ELF-1 (cell line): Measurements from ENCODE around the gene PPP4R2.

Source experiments
- DNase-seq: peaks from one replicate; pipeline ENCODE4 v3.0.0-alpha.2; 2016; ENCODE audit warnings: low read depth, low spot score

Gene PPP4R2

DNA sequence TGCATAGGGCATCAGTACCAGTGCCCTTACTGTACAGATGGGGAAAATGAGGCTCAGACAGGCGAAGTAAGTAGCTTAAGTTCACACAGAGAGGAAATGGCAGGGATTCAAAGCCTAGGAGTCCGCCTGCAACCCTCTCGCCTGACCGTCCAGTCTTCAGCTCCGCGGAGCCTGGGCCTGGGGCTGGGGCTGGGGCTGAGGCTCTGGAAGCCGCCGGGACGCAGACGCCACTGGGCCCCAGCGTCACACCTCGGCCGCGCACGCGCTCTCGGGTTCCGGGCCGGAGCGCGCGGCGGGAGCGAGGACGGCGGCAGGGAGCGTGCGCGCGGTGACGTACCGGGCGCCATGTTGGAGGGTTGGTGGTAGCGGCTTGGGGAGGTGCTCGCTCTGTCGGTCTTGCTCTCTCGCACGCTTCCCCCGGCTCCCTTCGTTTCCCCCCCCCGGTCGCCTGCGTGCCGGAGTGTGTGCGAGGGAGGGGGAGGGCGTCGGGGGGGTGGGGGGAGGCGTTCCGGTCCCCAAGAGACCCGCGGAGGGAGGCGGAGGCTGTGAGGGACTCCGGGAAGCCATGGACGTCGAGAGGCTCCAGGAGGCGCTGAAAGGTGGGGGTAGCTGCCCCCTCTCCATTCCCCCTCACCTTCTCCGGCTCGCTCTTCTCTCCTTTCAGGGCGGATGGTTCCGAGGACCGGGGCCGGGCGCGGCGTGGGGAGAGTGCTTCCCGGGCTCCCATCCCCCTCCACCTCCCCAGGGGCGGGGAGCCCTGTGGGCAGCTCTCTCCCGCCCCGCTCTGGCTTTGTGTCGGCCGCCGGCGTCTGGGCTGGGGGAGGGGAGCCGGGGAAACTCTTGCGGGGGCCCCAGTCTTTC, at the start of gene PPP4R2:
TSS of gene PPP4R2 (plus strand) at position 339 of the 861 bp plus-strand sequence. CDS start at position 566, 227 bp downstream.
- DNase-seq, result peak; percentile 95

- no peak for DNase-seq
Observed at GRCh38 chr3:72947715-72948490, 48.7 kb upstream of the PPP4R2 start.

- no peak for DNase-seq
Observed at GRCh38 chr3:72949016-72949415, 47.6 kb upstream of the PPP4R2 start.

- no peak for DNase-seq
Observed at GRCh38 chr3:72950372-72950771, 46.2 kb upstream of the PPP4R2 start.

DNA sequence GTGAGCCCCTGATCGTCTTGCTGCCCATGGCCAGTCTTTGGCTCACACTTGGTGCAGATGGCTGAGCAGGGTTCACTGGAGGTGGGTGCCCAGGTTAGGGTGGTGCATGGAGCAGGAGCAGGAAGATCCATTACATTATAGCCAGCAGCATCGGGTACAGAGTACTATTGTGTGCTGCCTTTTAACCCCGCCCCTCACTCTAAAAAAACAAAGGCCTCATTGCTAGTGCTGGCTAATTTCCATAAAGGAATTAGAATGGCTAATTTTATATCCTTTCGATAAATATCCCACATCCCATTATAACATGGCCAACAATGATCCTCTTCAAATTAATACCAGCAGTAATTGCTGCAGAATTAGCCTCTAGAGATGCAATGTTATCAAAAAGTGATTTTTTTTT, 45.8 kb upstream of the PPP4R2 start:
- no peak for DNase-seq

DNA sequence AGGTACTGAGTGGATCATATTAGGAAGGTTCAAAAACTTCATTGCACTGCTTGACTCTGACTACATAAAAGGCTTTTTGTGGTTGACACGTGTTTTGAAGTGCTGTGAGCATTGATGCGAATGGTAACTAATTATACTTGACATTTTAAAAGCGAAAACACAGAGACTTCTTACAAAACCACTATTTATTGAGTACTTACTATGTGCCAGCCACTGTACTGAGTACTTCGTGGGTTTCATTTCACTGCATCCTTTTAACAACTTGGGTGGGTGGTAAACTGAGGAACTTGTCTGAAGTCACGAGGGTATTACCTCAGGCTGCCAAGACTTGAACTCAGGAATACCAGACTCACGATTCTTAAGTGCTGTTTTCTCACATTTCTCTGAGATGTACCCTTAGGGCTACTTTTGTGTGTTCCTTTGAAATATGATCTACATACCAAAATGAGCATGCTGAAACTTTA, 45.3 kb upstream of the PPP4R2 start:
- no peak for DNase-seq

GRCh38 chr3:72953325-72953956, 43.2 kb upstream of the PPP4R2 start:
- peak; percentile 22 for DNase-seq

GRCh38 chr3:72957297-72957696, 39.3 kb upstream of the PPP4R2 start:
- DNase-seq, result no peak

- no peak for DNase-seq
Observed at GRCh38 chr3:72959336-72959735, 37.3 kb upstream of the PPP4R2 start.

GRCh38 chr3:72960812-72961518, 35.6 kb upstream of the PPP4R2 start:
- no peak for DNase-seq

GRCh38 chr3:72961752-72962151, 34.9 kb upstream of the PPP4R2 start:
- DNase-seq, result no peak

DNA sequence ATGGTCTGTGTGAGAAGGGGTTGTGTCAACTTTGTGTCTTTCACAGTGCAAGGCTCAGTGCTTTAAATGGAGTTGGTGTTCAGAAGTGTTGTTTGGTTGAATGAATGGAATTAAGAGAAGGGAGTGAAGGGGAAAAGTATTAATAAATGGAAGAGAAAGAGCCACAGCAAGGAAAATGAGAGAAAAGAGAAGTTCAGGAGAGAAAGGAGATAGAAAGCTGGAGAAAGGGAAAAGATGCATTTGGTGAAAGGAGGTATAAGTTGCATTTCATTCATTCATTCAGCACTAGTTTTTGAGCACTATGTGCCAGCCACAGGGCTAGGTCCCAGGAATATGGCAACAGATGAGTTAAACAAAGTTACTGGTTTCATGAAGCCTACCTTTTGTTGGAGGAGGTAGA, 34.3 kb upstream of the PPP4R2 start:
- DNase-seq, result no peak

- DNase-seq, result no peak
Observed at GRCh38 chr3:72964633-72965032, 32.0 kb upstream of the PPP4R2 start.

GRCh38 chr3:72968266-72968664, 28.3 kb upstream of the PPP4R2 start:
- no peak for DNase-seq

DNA sequence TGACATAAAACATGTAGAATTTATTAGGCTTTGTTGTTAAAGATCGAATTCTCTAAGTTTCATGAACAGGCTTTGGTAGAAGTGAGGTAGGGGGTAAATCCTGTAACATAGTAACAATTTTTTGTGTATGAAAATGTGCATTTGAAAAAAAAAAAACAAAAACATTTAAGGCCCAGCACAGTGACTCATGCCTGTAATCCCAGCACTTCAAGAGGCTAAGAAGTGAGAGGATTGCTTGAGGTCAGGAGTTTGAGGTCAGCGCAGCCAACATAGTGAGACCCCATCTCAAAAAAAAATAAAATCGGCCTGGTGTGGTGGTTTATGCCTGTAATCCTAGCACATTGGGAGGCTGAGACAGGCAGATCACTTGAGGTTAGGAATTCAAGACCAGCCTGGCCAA, 26.8 kb upstream of the PPP4R2 start:
- no peak for DNase-seq

GRCh38 chr3:72970942-72971341, 25.7 kb upstream of the PPP4R2 start:
- no peak for DNase-seq

DNA sequence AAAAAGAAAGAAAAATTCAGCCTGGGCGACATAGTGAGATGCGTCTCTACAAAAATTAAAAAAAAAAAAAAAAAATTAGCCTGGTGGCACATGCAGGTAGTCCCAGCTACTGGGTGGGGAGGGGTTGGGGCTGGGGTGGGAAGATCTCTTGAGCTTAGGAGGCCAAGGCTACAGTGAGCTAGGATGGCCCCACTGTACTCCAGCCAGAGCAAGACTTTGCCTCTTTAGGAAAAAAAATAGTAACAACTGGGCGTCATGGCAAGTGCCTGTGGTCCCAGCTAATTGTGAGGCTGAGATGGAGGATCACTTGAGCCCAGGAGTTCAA, 23.9 kb upstream of the PPP4R2 start:
- no peak for DNase-seq

DNA sequence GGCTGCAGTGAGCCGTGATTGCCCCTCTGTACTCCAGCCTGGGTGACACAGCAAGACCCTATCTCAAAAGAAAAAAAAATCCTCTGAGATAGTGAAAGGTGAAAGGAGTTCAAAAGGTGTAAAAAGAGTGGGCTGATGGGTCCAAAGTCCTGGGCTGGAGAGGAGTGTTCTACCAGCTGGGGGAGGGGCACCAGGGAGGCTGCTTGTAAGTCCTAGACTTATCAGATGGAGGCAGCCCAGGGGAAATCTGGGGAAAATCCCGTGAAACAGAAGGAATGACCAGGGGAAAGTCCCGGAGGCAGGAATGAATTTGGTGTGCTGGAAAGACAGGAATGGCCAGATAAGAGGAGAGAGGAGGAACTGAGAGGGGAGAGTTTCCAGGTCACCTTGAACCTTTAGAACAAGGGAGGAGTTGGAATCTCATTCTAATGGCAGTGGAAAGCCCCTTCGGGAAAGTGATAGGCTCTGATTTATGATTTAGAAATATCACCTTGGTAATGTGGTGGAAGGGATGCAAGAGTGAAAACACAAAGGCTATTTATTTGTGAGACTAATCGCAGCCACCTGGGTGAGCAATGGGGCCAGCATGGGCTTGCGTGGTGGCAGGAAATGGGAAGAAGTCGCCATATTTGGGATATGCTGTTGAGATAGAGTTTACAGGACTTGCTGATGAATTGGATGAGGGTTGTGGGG, 23.4 kb upstream of the PPP4R2 start:
- DNase-seq, result peak; percentile 86

- DNase-seq, result no peak
Observed at GRCh38 chr3:72973786-72974185, 22.8 kb upstream of the PPP4R2 start.

DNA sequence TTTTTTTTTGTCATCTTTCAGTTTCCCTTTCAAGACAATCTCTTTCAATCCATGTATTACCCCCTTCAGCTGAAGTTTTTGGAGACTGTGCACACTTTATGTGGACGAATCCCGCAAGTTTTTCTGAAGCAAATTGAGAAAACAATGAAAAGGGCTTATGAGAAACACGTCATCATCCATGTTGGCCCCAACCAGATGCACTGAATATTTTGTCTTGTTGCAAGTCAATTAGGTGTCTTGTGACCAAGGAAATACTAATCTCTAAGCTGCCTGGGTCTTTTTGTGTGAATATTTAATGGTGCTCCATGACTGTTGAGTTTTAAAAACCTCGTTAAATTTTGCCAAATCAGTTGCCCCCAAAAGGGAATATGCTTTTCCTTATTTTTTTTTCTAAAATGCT, 21.7 kb upstream of the PPP4R2 start:
- DNase-seq, result no peak

DNA sequence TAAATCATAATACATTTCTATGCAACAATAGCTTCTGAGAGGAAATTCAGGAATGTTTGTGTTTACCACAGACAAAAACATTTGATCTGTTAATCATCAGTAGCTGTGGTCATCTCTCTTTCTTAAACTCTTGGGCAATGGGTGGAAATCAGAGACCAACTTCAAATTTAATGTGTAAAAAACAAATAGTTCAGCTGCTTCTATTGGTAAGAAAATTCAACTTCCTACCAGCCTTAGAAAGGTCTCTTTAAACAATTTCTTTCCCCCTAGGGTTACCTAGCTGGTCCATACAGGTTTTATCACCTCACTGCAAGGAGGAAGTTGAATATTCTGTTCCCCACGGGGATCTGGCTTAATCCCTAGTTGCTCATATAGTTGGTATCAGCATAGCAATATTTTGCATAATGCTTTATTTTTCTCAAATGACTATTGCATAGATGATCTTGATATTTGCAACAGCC, 20.3 kb upstream of the PPP4R2 start:
- DNase-seq, result no peak
